ENCODE data around the gene LTC4S. TPM values are rescaled to one million over a fixed set of nuclear protein-coding genes. Genes with fewer than 3 reads are reported as not detected.
A peak's percentile ranks its signal among the peaks of the same experiment; 100 is the strongest.

LTC4S gene
- total and polyA plus RNA-seq, 2 experiments from 2014 or later, result 5.8 to 10.1 TPM

GRCh38 chr5:179755022-179755421, 38.8 kb upstream of the LTC4S start:
- no peak overlapping the region for H2AFZ ChIP-seq
- peak overlapping the region; percentile 1; the same call in 1 of the 3 replicates for H3K4me3 Mint-ChIP-seq
- peak overlapping the region; percentile 25; the same call in 1 of the 2 replicates for H3K27ac Mint-ChIP-seq

More at GRCh38 chr5:179755022-179755421, 38.8 kb upstream of the LTC4S start:
- Mint-ChIP-seq H3K4me1 (peaks cover 35% of the 10 kb centered on the region), H3K27me3 (ENCODE audit: insufficient read depth, low read depth, poor library complexity) (peaks cover 4% of the 10 kb centered on the region), H3K9me3 (no peaks in the 10 kb centered on the region; the same call in 2 of the 3 replicates), H3K36me3 (ENCODE audit: low read depth) (peaks cover 4% of the 10 kb centered on the region)
- Histone ChIP-seq H3K36me3 (ENCODE audit: insufficient read depth) (no peaks in the 10 kb centered on the region), H3K9me2 (ENCODE audit: insufficient read depth) (no peaks in the 10 kb centered on the region), H3F3A (replicated peaks; ENCODE audit: low read depth) (0 out of 2 replicates have a peak, but pooled peaks cover 10% of the 10 kb centered on the region), H3K4me3 (no peak overlapping the region), H3K4me2 (peak overlapping the region; percentile 15; the same call in 1 of the 2 replicates), H4K20me1 (replicated peaks; ENCODE audit: insufficient read depth) (peaks cover 50% of the 10 kb centered on the region), H3K27me3 (ENCODE audit: insufficient read depth) (no peaks in the 10 kb centered on the region), H3K79me2 (replicated peaks; ENCODE audit: insufficient read depth) (peaks cover 98% of the 10 kb centered on the region), H3K4me1 (ENCODE audit: insufficient read depth) (peaks cover 19% of the 10 kb centered on the region), H3K27ac (ENCODE audit: low read depth) (peak overlapping the region; percentile 73)
- TF ChIP-seq STAT1 (IDR thresholded peaks at IDR 0.05; ENCODE audit: unreplicated experiment), result no peak
- TF ChIP-seq EZH2phosphoT487 (IDR thresholded peaks at IDR 0.05; ENCODE audit: unreplicated experiment), result no peak
- no peak for TF ChIP-seq POLR2AphosphoS5 (IDR thresholded peaks at IDR 0.05; ENCODE audit: low read depth)
- no peak for TF ChIP-seq EZH2 (IDR thresholded peaks at IDR 0.05; ENCODE audit: low read depth, unreplicated experiment)
- TF ChIP-seq NANOG (IDR thresholded peaks at IDR 0.05; ENCODE audit: borderline replicate concordance), result no peak
- TF ChIP-seq JUNB (IDR thresholded peaks at IDR 0.05; ENCODE audit: unreplicated experiment), result no peak
- no peak for TF ChIP-seq ZNF331 (CRISPR knock-in tag; IDR thresholded peaks at IDR 0.05; ENCODE audit: low read depth)
- TF ChIP-seq ZNF462 (CRISPR knock-in tag; IDR thresholded peaks at IDR 0.05), result no peak
- TF ChIP-seq ETS1 (IDR thresholded peaks at IDR 0.05), result no peak
- no peak for TF ChIP-seq CTCF (conservative IDR thresholded peaks at IDR 0.05; ENCODE audit: low read depth in 2 of 2)
- no peak for TF ChIP-seq REST (IDR thresholded peaks at IDR 0.05; ENCODE audit: unreplicated experiment)
- TF ChIP-seq ZNF114 (CRISPR knock-in tag; IDR thresholded peaks at IDR 0.05), result no peak
- no peak for TF ChIP-seq CREB1 (CRISPR knock-in tag; IDR thresholded peaks at IDR 0.05; ENCODE audit: low read depth)
- DNase-seq (ENCODE audit: low spot score), result peak; percentile 68
- ATAC-seq, result peak; percentile 84
